CD4-positive, alpha-beta T cell treated with Interleukin-4 for 4 hours (primary cell): ENCODE data around the gene ECHS1.
"Not testable (repeated sequence)": the region's sequence is repeated elsewhere in the genome, so short reads cannot be mapped to it uniquely, and the experiment has no call there.

ENCODE experiments used
- DNase-seq: peaks from one replicate; pipeline ENCODE4 v3.0.0-alpha.2; 2020

ECHS1 gene

DNA sequence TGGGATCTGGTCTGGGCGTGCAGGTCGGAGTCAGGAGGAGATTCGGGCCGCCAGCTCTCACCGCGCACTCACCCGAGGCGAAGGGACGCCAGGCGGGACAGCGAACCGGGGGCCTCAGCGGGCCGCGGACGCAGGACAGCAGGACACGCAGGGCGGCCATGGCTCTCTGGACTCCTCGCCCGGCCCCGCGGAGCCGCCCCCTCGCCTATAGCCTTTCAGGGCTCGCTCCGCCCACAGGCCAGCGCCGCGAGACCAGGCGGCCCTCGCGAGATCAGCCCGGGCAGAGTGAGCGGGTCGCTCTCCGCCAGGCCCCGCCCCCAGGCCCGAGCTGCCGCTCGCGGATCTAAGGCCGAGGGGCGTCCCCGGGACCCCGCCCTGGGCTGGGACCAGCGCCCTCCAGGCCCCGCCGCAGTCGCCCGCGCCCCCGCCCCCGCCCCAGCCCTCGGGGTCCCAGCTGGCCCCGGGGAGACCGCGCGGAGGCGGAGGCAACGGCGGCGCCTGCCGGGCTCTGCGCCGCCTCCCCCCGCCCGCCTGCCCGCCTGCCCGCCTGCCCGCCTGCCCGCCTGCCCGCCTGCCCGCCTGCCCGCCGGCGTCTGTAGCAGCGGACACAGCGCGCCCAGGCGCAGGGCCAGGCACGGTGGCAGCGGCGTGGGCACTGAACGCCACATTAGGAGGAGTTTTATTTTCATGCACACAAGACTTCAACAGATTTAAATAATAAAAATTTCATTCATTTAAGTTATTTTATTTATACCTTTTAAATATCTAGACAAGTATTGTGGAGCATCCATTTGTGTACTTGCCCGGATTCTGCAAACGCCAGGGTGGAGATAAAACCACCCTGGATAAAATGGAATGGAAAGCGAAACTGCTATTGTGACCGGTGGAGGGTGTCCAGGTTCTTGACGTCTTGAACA, at the start of gene ECHS1:
Gene ECHS1, minus strand, starts transcription at position 181 of the 917 bp plus-strand sequence. Its CDS starts 21 bp downstream, at position 160.
- peak; percentile 90 for DNase-seq

DNA sequence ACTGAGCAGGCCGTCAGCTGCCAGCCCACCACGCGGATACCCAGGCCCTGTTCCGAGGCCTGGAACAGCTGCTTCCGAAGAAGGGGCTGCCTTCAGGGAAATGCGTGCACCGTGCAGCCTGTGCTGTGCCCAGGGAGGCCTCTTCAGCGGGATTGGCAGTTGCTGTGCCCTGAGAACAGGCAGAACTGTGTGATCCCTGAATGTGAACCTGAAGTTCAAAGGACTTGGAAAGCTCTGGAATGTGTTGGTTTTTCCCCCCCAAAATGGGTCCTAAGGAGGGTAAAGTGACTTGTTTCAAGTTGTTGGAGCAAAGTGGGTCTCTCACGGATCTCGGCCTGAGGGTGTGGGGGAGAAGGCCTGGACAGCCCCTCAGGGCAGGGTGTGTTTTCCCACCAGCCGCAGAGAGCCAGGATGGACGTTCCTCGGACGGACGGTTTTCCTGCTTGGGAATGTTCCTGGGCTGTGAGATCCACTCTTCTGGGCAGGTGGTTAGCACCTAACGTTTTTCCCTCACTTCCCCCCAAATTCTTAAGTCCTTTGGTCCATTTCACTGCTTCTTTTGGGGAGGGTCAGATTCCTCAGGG, 49.2 kb upstream of the ECHS1 start:
- no peak for DNase-seq

DNA sequence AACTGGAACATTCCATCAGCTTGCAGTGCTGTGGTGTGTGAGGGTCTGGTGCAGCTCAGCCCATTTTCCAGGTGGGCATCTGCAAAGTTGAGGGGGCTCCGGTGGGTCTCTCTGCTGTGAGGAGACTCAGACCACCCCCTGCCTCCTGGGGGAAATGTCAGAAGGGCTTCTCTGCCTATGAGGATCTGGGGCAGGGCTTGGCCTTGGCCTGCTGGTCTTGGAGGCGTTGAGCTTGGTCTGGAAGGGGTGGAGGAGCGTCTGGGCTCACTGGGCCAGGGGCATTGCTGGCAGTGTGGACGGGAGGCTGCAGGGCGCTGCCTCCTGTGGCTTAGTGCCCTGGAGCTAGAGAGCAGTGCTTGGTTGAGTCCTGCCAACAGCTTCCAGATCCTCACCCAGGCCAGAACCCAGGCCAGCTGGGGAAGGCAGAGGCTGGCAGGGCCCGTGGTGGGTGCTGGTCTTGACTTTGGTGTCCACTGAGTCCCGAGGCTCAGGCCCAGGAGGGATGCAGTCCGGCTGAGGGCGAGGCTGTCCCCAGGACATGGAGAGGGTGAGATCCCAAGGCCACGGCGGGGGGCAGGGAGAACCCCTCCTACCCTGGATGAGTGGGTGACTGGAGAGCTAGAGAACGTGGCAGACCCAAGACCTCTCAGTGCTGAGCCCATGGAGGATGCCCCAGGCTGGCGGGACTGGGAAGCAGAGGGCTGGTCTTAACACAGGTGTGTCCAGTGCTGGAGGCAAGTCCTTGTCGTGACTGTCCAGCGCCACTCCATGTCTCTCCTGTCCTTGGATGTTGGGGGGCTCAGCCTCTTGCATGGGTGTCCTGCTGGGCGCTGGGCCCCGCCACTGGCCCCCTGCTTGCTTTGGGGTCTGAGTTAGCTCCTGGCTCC, 48.4 kb upstream of the ECHS1 start:
- DNase-seq = no peak

DNA sequence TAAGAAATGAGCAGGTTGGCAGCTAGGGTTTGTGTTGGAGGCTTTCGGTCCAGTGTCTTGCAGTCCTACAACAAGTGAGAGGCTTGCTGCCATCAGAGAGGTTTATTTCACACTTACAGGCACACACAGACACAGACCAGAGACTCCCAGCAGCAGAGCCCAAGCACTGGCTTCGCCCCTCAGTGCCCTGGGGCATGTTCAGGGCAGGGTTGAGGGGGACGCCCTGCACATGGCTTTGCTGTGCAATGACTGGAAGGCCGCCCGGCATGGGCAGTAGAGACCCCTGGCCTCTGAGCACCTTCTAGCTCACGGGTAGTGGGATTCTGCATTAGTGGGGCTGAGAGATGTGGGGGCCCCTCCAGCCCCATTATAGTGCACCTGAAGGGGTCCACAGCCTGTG, 47.4 kb upstream of the ECHS1 start:
- DNase-seq = no peak

DNA sequence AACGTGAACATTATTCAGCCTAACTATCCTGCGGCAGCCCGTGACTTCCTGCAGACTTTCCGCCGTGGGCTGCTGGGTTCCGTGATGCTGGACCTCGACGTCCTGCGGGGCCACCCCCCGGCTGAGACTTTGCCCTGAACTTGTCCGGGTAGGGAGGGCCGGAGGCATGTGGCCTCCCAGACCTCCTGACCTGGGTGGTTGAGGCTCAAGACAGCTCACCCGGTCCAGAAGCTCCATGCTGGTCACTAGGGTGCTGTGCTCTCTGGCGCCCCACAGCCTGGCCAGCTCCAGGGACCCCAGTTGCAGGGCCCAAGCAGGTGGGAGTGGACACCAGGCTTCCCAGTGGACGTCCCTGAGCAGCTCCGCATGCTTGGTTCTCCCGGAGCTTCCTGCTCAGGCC, 46.9 kb upstream of the ECHS1 start:
- DNase-seq = no peak

DNA sequence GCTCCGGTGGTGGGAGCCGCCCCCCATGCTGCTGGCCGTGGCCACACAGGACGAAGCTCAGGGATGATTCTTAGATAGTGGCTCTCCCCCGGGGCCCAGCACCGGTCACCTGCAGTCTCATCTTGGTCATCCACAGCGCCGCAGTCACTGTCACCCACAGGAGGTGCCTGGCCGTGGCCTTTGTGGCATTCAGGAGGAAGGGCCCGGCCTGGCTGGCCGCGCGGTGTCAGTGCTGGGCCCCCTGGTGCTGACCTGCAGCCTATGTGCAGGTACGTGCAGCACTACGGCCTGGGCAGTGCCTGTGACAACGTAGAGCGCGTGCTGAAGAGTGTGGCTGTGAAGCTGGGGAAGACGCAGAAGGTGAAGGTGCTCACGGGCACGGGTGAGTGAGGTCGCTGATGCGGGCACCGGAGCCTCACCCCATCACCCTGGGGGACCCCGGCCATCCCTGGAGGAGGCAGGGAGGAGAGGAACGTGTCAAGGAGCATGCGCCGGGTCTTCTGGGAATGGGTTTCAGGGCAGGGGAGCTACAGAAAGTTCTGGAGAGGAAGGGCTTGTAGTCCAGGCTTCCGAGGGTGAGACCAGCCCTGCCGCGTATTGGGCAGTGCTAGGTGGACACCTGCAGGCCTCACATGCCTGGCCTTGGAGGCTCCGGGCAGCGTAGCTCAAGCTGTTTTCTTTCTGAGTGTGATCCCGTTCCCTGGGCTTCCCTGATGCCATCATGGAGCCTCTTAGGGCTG, 46.2 kb upstream of the ECHS1 start:
- no peak for DNase-seq

DNA sequence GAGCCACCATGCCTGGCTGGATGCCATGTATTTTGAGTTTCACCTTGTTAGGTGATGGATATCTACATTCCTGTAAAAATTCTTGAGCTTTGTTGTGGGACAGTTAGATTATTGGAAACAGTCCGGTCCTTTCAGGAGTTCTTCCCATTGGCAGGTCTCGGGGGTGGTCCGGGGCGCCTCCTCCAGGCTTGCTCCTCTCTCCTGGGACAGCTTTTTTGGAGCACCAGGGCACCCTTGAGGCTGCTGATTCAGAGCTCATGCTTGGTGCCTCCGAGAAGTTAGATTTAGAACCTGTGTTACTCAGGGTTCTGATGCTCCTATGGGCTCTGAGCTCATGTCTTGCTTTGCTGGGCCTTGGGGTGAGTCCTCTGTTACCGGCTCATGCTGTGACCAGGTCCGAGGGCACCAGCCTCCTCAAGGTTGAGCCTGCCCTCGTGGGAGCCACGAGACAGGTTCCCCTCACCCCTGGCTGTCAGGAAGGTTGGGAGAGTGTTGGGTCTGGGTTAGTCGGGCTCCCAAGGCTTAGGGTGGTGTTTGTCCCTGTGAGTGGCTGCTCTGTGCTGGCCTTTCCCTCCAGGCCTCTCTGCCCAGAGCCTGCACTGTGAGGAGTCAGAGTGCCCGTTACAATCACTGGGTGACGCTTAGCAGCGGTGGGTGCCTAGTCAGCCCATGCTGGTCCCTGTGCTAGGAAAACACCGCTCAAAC, 45.3 kb upstream of the ECHS1 start:
- no peak for DNase-seq

DNA sequence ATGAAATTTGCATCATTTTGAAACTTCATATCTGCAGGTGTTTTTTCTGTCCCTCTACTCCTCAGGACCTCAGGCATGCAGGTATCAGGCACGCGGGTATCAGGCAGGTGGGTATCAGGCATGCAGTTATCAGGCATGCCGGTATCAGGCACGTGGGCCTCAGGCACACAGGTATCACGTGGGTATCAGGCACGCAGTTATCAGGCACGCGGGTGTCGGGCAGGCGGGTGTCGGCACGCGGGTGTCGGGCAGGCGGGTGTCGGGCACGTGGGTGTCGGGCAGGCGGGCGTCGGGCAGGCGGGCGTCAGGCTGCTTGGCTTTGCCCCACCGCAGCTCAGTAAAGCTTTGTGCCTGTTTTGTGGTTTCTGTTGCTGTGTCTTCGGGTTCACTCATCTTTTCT, 42.6 kb upstream of the ECHS1 start:
- no peak for DNase-seq

DNA sequence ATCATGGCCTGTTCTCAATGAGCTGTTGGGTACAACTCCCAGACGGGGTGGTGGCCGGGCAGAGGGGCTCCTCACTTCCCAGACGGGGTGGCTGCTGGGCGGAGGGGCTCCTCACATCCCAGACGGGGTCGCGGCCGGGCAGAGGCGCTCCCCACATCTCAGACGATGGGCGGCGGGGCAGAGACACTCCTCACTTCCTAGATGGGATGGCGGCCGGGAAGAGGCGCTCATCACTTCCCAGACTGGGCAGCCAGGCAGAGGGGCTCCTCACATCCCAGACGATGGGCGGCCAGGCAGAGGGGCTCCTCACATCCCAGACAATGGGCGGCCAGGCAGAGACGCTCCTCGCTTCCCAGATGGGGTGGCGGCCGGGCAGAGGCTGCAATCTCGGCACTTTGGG, 41.2 kb upstream of the ECHS1 start:
- DNase-seq = not testable (repeated sequence)

DNA sequence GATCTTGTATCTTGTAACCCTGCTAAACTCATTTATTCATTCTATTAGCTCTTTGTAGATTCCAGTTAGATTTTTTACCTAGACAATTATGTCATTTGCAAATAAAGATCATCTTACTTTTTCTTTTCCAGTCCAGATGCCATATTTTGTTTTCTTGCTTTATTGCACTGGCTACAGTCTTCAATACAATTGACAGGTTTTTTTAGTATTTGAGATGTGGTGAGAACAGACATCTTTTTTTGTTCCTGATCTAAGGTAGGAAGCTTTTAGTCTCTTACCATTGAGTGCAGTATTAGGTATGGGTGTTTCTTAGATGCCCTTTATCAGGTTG, 39.2 kb upstream of the ECHS1 start:
- DNase-seq = no peak

DNA sequence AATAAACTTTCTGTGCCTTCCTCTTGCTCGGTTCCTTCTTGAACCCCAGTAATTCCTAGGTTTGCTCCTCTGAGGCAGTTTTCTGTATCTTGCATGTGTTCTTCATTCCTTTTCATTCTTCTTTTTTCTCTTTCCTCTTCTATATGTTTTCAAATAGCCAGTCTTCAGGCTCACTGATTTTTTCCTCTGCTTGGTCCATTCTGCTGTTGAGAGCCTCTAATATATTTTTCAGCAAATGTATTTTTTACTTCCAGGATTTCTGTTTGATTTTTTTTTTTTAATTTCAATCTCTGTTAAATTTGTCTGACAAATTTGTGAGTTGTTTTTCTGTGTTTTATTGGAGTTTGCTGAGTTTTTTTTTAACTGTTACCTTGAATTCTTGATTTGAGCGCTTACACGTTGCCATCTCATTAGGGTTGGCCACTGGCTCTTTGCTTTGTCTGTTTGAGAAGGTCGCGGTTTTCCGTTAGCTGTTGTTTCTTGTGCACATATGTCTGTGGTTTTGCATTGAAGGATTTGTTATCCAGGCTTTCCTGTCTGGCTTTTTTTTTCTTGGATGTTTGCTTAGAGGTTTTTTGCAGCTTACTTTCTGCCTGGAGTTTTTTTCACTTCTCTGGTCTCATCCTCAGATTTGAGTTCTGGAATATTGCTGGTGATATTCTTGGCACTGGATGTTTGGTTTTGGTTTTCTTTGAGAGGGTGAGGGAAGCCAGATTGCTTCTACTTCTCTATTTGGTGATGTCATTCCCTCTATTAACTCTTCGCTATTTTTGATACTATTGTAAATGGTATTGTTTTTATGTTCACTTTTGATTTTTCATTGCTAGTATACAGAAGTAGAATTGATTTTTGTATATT, 38.6 kb upstream of the ECHS1 start:
- DNase-seq = no peak

DNA sequence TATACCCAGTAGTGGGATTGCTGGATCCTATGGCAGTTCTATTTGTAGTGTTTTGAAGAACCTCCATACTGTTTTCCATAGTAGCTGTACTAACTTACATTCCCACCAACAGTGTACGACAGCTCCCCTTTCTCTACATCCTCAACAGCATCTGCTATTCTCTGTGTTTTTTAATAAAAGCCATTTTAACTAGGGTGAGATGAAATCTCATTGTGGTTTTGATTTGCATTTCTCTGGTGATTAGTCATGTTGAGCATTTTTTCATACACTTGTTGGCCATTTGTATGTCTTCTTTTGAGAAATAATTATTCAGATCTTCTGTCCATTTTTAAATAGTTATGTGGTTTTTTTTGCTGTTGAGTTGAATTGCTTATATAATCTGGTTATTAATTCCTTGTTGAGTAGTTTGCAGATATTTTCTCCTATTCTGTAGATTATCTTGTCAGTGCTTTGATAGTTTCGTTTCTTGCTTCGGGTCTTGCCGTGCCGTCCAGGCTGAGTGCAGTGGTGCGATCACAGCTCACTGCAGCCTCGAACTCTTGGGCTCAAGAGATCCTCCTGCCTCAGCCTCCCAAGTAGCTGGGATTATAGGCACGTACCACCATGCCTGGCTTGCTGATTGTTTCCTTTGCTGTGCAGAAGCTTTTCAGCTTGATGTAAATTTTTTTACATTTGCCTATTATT, 32.8 kb upstream of the ECHS1 start:
- no peak for DNase-seq

DNA sequence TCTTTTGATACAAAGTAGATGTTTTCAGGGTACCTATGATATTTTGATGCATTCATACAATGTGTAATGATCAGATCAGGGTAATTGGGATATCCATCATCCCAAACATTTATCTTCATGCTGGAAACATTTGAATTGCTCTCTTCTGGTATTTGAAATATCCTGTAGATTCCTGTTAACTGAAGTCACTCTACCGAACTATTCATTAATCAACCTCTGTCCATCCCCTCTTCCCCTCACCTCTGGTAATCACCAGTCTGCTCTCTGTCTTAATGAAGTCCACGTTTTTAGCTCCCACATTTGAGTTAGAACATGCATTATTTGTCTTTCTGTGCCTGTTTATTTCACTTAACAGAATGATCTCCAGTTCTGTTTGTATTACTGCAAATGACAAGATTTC, 32.1 kb upstream of the ECHS1 start:
- DNase-seq = no peak

DNA sequence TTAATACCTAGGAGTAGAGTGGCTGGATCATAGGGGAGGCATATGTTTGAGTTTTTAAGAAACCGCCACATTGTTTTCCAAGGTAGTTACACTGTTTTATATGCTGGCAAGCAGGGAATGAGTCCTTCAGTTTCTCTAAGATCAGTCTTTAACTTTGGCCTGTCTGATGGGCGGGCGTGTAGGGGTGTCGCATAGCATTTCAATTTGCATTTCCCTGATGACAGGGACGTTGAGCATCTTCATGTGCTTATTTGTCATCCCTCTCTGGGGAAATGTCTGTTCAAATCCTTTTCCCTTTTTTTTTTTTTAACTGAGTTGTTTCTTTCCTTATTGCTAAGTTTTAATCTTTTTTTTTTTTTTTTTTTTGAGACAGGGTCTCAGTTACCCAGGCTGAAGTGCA, 30.6 kb upstream of the ECHS1 start:
- DNase-seq = no peak

DNA sequence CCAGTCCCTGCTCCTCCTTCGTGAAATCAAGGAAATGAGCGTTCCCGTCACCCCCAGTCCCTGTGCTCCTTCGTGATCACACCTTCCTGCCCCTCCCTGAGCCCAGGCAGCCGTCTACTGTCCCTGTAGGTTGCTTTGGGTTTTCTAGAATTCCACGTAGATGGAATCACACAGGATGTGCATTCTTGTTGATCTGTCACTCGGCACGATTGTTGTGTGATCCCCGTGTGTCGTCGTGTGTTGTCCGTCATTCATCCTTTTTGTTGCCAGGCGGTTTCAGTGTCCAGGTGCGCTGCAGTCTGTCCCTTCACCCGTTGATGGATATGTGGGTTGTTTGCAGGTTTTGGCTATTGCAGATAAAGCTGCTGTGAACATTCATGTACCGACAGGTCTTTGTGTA, 30.2 kb upstream of the ECHS1 start:
- DNase-seq = no peak

DNA sequence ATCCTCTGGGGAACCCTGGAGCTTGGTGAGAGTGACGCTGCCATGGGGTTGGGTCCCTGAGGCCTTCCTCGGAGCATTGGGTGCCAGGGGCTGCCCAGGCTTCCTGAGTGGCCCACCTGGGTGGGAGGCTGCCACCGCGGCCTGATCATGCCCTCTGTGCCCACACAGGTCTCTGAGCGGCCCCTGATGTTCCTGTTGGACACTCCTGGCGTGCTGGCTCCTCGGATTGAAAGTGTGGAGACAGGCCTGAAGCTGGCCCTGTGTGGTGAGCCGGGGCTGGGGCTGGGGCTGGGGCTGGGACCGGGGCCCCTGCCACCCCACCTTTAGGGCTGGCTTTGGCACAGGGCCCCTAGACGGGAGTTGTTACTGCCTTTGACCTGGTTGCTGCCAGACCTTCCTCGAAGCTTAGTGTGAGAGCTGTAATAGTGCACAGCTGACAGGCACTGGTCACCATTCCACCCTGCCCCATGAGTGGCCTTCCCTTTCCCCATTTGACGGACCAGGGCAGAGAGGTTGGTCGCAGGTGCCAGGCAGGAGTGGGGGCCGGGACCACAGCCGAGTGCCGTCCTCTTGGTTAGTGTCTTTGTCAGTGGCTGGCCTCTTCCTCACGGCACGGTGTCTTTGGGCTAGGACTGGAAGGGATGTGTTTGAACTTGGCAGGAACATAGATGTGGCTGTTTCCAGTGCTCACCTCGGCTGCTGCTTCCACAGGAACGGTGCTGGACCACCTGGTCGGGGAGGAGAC, 29.0 kb upstream of the ECHS1 start:
- DNase-seq = no peak

DNA sequence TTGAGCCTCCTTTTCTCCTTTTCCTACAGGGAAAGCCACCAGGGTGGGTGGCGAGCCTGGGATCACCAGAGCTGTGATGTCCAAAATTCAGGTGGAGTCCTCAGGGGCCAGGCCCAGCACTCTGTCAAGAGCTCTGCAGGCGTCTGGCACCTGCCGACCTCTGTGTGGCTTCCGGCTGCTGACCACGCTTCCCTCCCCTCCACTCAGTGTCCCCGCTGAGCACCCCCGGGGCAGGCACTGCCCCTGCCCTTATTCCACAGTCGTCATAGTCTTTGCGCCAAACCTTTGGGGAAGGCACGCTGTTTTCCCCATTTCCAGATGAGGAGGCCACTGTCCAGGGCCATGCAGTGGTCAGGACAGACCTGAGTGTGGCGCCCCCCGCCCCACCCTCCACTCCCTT, 28.3 kb upstream of the ECHS1 start:
- DNase-seq = no peak

DNA sequence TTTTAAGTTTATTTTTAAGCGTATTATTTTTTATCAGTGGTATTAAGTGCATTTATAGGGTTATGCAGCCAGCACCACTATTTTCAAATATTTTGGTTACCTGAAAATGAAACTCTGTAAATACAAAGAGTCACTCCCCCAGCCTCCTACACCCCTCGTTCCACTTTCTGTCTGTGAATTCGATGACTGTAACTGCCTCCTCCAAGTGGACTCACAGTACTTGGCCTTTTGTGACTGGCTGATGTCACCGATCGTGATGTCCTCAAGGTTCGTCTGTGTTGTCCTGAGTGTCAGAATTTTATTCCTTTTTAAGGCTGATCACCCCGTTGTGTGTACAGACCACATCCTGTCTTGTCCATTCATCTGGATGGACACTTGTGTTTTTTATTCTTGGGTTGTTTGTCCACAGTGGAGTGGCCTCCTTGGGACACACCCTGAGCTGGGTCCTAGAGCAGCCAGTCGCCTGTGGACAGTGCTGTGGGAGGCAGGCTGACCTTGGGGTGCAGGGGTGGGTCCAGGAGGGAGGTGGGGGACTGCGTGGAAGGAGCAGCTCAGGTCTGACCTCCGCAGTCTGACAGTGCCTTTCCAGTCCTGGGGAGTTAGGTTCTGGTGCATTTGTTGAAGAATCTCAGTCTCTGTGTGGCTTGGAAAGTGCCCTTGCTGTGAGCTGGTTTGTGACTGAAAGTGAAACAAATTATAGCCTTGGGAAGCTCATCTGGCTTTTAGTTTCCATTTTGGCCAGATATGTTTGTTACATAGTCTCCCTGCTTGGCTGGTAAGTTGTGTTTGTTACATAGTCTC, 27.7 kb upstream of the ECHS1 start:
- peak; percentile 11 for DNase-seq

DNA sequence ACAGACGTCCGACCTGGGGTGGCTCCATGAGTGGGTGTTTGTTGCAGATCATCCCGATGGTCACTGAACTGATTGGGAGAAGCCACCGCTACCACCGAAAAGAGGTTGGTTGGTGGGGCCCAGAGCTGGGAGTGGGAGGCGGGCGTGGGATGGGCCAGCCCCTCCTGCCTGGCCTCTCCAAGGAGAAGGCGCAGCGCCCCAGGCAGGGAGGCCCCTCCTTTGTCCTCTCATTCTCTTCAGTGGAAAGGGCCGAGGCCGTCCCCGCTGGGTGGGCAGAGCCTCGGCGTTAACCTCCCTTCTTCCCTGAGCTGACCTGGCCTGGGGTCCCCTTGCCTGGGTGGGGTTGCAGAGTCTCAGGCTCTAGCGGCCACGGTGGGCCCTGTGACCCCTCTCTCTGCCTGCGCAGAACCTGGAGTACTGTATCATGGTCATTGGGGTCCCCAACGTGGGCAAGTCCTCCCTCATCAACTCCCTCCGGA, 26.0 kb upstream of the ECHS1 start:
- DNase-seq = no peak
